GM12873 (cell line): Measurements from ENCODE around the gene H2AZ2.
A peak's percentile ranks its signal among the peaks of the same experiment; 100 is the strongest.

ENCODE experiments used
- CTCF ChIP-seq: IDR thresholded peaks from 2 replicates; pipeline ENCODE4 v1.5.1; 2012; ENCODE audit warnings: low read depth, mild to moderate bottlenecking, moderate library complexity, low read length, control low read depth; ENCODE audit not compliant: insufficient read depth; ENCODE audit errors: missing control alignments

H2AZ2 gene

DNA sequence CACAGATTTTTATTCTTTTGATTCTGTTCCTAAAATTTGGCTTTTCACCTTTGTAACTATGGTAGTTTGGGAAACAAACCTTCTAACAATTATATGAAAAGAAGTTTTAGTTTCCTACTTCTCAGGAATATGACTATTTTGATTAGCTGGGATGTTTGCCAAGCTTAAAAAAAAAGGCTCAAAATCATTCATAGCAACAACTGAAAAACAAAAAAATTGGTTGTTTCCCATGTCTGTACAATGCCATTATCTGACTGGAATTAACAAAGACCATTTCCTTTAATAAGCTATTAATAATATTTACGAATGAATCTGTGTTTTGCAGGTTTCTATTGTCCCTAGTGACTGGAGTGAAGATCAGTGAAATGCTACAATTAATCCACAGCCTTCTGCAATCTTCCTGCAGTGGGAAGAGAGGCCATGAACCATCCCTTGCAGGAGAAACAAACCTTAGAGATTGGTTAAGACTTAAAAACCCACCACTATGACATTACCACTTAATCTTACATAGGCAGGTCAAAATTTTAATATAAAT is 33.2 kb upstream of the H2AZ2 start:
- TF ChIP-seq CTCF, result no peak

- no peak for TF ChIP-seq CTCF
These were observed 32.6 kb upstream of the H2AZ2 start for GRCh38 chr7:44880317-44881018.

GRCh38 chr7:44876393-44876792 is 28.5 kb upstream of the H2AZ2 start:
- no peak for TF ChIP-seq CTCF

DNA sequence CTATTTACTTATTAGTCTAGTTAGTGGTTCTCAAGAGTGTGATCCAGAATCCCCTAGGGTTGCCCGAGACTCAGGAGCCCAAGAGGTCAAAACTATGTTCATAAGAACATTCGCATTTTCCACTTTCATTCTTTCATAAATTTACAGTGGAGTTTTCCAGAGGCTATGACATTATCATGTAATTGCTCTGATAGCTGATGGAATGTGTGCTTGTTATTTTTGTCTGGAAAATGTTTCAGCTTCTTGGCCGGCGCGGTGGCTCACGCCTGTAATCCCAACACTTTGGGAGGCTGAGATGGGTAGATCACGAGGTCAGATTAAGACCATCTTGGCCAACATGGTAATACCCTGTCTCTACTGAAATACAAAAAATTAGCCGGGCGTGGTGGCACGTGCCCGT is 27.4 kb upstream of the H2AZ2 start:
- no peak for TF ChIP-seq CTCF

- no peak for TF ChIP-seq CTCF
These were observed 24.9 kb upstream of the H2AZ2 start for GRCh38 chr7:44872787-44873186.

DNA sequence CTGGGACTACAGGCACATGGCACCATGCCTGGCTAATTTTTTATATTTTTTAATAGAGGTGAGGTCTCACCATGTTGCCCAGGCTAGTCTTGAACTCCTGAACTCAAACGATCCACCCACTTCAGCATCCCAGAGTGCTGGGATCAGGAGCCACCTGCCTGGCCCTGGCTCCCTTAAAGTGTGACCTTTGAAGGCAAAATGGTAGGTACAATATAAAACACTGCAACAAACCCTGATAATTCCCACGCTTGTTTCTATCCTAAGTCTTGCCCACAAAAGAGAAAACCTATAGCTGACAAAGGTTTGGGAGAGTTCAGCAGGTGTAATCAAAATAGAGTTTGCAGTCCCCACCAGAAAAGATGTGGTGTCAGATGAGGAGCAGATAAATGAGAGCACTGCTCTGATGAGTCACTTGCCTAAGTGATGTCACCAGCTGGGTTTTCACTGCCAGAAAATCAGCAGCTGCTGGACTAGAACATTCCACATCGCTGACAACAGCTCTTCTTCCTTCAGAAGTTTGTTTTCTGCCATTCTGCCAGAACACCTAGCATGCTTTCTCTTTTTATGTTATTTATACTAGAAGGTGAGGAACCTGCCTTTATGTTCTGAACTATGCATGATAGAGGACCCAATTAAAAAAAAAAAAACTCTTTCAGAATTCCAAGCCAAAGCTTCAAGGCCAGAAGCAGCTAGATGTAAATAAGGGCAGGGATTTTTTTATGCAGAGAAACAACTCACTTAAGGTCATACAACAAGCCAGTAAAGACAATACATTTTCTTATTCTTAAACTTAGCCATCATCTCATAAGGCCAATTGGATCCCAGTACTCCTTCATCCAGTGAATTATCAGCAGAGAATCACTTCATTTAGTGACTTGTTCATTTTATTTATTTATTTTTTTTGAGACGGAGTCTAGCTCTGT is 19.4 kb upstream of the H2AZ2 start:
- no peak for TF ChIP-seq CTCF

GRCh38 chr7:44858161-44858560 is 10.3 kb upstream of the H2AZ2 start:
- TF ChIP-seq CTCF, result peak; percentile 20
